ENCODE measurements around the gene DOCK3.

- TF ChIP-seq EZH2 (IDR thresholded peaks at IDR 0.05; ENCODE audit: borderline replicate concordance, low read depth, low read length, poor library complexity, severe bottlenecking) = no peak
- TF ChIP-seq CTCF (conservative IDR thresholded peaks at IDR 0.05; ENCODE audit: low read depth, low read length) = no peak
Measured at GRCh38 chr3:51394541-51394940, 719.8 kb downstream of the DOCK3 start.
